ENCODE results near the gene ANAPC10.
"Not testable (repeated sequence)": the region's sequence is repeated elsewhere in the genome, so short reads cannot be mapped to it uniquely, and the experiment has no call there.

The ANAPC10 gene

GRCh38 chr4:145003675-145004074, 94.3 kb downstream of the ANAPC10 start:
- ATAC-seq (no peak), DNase-seq (no peak)

GRCh38 chr4:145001635-145002034, 96.4 kb downstream of the ANAPC10 start:
- ATAC-seq, result no peak
- no peak for DNase-seq

- DNase-seq, ATAC-seq: not testable (repeated sequence)
These were observed 97.3 kb downstream of the ANAPC10 start for GRCh38 chr4:145000656-145001055.

GRCh38 chr4:144989306-144989705, 108.7 kb downstream of the ANAPC10 start:
- DNase-seq (no peak), ATAC-seq (no peak)

- DNase-seq, result no peak
- ATAC-seq, result no peak
These were observed 112.5 kb downstream of the ANAPC10 start for GRCh38 chr4:144985531-144985930.

- ATAC-seq, result no peak
- no peak for DNase-seq
These were observed 113.0 kb downstream of the ANAPC10 start for GRCh38 chr4:144985014-144985413.

GRCh38 chr4:144984241-144984640, 113.8 kb downstream of the ANAPC10 start:
- DNase-seq (no peak), ATAC-seq (no peak)

- DNase-seq (no peak), ATAC-seq (no peak)
These were observed 122.3 kb downstream of the ANAPC10 start for GRCh38 chr4:144975718-144976117.

- no peak for ATAC-seq
These were observed 127.4 kb downstream of the ANAPC10 start for GRCh38 chr4:144970597-144970996.

GRCh38 chr4:144969821-144970220, 128.2 kb downstream of the ANAPC10 start:
- ATAC-seq (no peak), DNase-seq (no peak)

More at GRCh38 chr4:144970597-144970996, 127.4 kb downstream of the ANAPC10 start:
- no peak for DNase-seq

GRCh38 chr4:144968606-144969005, 129.4 kb downstream of the ANAPC10 start:
- DNase-seq, result no peak
- no peak for ATAC-seq

- ATAC-seq (no peak), DNase-seq (no peak)
These were observed 130.8 kb downstream of the ANAPC10 start for GRCh38 chr4:144967161-144967560.

GRCh38 chr4:144962300-144962699, 135.7 kb downstream of the ANAPC10 start:
- no peak for DNase-seq
- ATAC-seq, result no peak

GRCh38 chr4:144955104-144955503, 142.9 kb downstream of the ANAPC10 start:
- ATAC-seq, result no peak

GRCh38 chr4:144954230-144954629, 143.8 kb downstream of the ANAPC10 start:
- DNase-seq, result no peak
- no peak for ATAC-seq

More at GRCh38 chr4:144955104-144955503, 142.9 kb downstream of the ANAPC10 start:
- no peak for DNase-seq

GRCh38 chr4:144948421-144948820, 149.6 kb downstream of the ANAPC10 start:
- no peak for ATAC-seq
- no peak for DNase-seq

GRCh38 chr4:144948009-144948408, 150.0 kb downstream of the ANAPC10 start:
- no peak for DNase-seq
- ATAC-seq, result no peak
